Loucy (cell line): ENCODE results near the gene SPTLC3.

Source experiments
- EZH2phosphoT487 ChIP-seq: fragments of 200-600 bp; IDR thresholded peaks from 2 replicates; pipeline ENCODE4 v1.6.1; 2018; ENCODE audit warnings: antibody characterized with exemption, mild to moderate bottlenecking, moderate library complexity, borderline replicate concordance
- TF ChIP-seq, protein P1 (sequence below): fragments of 200-600 bp; sonication (generic); conservative IDR thresholded peaks from 2 replicates; pipeline ENCODE4 v1.5.1; 2014; ENCODE audit warnings: mild to moderate bottlenecking, antibody characterized with exemption, low read length

DNA sequence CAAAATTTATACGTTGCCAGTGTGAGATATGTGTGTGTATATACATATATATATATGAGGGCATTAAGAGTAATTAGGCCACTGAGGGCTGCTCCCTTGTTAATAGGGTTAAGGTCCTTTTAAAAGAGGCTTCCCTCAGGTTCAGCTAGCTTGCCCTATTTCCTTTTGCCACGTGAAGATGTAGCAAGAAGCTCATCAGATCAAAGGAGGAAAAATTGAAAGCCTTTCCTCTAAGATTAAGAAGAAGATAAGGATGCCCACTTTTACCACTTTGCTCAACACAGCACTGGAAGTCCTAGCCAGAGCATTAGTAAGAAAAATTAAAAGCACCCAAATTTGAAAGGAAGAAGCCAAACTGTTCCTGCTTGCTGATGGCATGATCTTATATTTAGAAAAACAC lies 179.1 kb downstream of the SPTLC3 start:
- TF ChIP-seq, protein P1, sequence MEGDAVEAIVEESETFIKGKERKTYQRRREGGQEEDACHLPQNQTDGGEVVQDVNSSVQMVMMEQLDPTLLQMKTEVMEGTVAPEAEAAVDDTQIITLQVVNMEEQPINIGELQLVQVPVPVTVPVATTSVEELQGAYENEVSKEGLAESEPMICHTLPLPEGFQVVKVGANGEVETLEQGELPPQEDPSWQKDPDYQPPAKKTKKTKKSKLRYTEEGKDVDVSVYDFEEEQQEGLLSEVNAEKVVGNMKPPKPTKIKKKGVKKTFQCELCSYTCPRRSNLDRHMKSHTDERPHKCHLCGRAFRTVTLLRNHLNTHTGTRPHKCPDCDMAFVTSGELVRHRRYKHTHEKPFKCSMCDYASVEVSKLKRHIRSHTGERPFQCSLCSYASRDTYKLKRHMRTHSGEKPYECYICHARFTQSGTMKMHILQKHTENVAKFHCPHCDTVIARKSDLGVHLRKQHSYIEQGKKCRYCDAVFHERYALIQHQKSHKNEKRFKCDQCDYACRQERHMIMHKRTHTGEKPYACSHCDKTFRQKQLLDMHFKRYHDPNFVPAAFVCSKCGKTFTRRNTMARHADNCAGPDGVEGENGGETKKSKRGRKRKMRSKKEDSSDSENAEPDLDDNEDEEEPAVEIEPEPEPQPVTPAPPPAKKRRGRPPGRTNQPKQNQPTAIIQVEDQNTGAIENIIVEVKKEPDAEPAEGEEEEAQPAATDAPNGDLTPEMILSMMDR, result no peak
- no peak for TF ChIP-seq EZH2phosphoT487
